ELR (cell line): ENCODE data around the gene MTX2.
A peak's percentile ranks its signal among the peaks of the same experiment; 100 is the strongest.

Experiments
- DNase-seq: peaks from one replicate; pipeline ENCODE4 v3.0.0-alpha.2; 2015; ENCODE audit warnings: low read depth

MTX2 gene

DNA sequence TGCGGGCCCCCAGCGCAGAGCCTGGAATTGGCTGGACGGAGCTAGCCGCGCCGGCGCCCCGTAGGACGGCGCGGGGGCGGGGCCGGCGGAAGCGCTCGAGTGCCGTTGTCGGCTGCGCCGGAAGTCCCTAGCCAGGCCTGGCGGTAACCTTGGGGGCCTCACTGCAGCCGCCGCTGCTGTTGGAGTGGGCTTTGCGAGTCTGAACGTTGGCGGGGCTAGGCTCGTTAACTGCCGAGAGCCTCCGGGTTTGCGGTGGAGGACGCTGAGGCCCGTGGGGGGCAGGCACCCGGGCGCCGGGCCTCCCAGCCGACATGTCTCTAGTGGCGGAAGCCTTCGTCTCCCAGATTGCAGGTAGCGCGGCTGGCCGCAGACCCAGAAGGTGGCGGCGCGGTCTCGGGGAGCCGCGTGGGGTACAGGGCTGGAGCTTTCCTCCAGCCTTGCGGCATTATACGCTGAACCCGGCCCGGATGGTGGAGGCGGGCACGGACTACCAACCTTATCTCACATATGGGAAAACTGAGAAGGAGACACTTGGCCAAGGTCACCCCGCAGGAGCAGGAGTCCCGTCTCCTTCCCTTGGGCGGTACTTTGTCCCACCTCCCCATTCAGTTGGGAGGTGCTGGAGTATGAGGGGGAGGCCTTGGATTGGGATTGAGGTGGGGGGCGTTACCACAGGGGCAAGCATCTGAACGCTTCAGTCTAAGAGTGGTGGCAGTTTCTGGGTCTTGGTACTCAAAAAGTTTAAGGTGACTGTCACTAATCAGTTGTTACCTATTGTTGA lies at the start of gene MTX2:
MTX2 (plus strand) TSS at position 124 of the 781 bp plus-strand sequence; CDS start at position 312, 188 bp downstream.
- peak; percentile 78 for DNase-seq

DNA sequence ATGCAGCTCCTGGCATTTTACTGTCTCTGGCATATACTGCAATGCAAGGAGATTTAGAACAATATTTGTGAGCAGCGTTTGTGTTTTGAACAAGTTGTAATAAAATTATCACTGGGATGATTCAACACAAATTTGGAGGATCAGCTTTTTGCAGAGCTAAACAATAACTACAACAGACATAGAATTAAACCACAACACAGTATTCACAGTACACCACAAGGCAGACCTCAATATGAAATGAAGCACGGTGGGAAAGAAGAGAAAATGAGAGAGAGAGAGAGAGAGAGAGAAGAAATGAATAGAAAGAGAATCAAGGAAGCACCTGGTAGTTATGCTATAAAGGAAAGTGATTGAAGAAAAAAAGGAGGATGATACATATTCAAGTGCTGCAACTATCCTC lies 41.4 kb upstream of the MTX2 start:
- DNase-seq: no peak

DNA sequence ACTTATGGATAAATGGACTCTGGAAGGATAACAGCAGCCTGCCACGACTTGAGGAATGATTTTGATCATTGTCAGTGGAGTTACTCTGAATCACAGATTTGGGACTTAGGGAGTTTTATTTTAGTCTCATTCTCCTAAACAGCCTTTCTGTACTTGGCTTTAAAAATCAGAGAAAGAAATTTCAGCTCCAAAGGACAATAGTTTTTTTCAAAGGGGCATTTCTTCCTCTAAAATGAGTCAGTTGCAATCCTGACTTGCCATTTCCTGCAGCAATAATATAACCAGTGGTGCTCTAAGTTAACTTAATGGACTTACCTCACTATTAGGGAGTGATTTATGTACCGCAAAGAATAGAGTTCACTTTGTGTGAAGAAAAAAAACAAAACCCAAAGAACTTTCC lies 35.1 kb upstream of the MTX2 start:
- DNase-seq: no peak

DNA sequence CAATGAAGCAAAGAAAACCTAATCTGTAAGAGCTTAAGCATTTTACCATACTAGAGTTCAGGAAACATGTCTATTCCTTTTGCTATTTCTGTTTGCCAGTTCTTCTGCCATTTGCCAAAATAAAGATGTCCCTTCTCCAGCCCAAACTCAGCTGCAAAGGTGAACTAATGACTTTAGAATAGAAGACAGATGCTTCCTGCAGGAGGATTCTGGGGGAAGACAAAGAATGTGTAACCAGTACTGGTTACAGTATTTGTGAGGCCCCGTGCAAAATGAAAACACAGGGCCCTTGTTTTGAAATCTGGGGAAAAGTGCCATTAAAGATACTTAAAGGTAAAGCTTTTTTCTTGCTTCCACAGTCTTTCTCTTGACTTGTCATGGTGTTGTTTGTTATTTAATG lies 34.3 kb upstream of the MTX2 start:
- DNase-seq: no peak

DNA sequence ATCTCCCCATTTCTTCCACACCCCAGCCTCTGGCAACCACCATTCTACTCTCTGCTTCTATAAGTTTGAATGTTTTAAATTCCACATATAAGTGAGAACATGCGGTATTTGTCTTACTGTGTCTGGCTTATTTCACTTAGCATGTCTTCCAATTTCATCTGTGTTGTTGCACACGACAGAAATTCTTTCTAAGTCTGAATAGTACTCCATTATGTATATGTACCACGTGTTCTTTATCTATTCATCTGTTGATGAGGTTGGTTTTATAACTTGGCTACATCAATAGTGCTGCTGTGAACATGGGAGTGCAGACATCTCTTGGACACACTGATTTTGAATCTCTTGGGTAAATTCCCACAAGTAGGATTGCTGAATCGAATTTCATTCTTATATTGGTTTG lies 31.8 kb upstream of the MTX2 start:
- DNase-seq: no peak

DNA sequence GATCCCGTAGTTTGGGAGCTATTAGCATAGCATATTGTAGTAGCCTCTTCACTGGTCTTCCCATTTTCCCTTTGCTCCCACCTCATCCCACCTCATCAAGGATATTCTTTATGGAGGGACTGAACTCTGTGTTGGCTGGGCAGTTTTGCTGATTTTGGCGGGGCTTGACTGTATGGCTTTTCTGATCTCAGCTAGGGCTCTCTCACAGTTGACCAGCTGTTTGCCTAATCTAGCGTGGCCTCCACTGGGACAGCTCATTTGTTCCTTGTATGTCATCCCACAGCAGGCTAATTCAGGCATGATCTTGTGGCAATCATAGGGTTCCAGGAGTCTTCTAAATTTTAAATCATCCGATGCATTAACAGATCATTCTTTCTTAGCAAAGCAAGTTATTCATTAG lies 30.2 kb upstream of the MTX2 start:
- DNase-seq: no peak

DNA sequence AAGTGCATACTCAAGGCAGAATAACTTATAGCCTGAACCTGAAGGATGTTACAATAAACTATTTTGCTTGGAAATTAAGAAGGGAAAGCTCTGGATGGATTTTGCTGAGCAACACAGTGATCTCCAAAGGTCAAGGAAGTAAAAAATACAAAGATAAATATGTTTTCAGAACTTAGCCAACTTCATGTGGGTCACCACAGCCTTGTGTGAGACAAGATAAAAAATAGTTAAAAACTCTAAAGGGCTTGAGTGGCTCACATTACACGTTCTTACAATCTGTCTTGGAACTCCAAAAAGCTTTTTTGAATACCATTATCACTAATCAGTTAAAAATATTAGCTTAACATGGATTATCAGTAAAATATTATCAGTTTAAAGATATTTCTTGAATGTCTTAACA lies 28.9 kb upstream of the MTX2 start:
- DNase-seq: no peak

DNA sequence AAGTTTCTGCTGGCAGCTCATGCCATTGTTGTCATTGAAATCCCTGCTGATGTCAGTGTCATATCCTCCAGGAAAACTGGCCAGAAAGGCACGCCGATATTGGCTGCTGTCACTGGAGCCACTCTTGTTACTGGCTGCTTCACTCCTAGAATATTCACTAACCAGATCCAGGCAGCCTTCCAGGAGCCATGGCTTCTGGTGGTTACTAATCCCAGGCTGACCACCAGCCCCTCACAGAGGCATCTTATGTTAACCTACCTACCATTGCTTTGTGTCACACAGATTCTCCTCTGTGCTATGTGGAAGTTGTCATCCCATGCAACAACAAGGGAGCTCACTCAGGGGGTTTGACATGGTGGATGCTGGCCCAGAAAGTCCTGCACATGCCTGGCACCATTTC lies 27.0 kb upstream of the MTX2 start:
- no peak for DNase-seq

DNA sequence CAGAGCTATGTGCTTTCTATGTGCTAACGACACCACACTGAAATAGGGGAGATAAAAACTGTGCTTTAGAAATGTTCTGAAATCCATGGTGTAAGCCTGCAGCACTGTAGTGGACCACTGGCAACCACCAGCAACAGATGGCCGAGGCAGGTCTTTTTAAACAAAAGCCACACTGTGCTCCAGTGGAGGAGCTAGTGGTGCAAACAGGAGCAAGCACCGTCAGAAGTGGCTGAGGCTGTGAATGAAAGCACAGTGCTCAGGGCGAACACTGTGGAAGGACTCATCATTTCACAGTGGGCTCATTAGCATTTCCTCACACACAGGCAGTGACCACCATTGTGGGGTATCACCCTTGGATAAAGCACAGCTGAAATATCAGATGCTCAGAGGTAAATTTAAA lies 22.9 kb upstream of the MTX2 start:
- DNase-seq: no peak

DNA sequence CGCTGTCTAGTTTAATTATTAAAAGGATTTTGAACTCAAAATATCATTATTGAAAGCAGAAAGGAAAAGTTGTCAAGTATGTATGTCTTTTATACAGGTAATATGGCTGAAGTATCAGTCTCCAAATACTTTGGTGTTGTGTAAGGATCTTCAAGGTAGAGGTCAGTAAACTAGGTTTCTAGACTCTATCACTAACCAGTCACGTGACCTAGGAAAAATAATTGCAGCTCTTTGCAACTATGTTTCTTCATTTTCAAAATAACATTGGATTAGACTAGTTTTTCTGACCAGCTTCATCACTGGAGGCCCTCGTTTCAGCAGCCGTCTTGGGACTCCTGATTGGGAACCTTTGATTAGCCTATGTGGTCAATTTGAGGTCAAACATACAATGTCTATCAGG lies 21.4 kb upstream of the MTX2 start:
- DNase-seq: no peak

DNA sequence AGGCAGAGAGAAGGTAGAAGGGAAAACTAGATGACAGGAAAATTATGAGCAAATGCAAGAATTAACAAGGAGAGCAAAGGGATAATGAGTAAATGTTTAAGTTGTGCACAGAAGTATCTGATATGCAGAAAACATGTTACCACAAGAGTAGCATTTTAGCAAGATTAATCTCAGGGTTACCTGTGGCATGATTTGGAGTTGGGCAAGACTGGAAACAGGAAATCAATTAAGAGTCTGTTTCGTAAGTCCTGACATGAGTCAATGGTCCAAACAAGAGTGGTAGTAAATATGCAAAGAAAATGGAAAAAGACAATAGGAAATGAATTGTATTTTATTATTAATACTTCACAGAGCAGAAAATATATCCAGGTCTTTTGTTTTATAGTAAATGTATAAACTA lies 17.3 kb upstream of the MTX2 start:
- DNase-seq: peak; percentile 6

DNA sequence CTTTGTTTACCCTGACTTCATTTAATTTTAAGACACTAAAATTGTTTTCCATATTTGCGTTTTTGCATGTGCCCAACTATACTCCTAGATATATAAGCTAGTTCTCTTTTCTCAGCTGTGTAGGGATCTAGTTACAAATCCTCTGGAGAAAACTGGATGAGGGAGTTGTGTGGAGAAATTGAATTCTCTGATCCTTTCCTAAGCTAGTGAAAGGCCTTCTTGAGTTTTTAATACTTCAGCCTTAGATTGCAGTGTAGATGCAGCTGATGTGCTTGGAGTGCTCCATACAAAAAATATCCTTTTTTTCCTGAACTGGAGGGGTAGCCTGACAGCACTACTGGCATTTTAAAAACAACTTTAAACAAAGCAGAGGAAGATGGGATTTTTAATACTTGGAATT lies 8.6 kb upstream of the MTX2 start:
- no peak for DNase-seq

DNA sequence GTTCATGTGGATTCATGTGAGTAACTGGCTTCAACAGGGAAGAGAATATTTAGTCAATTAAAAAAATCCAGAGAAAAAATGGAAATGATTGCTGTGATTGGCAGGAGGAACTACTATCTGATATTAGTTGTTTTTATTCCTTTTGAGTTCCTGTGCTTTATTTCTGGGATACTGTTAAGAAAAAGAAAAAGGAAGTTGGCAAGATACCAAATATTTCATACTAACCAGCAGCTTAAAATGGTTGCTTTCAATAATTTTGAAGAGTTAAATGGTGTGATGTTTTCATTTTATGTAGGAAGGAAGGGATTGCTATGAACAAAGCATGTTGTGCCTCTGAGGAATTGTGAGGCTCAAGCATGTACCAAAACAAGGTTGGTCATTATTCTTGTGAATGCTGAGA lies 8.1 kb upstream of the MTX2 start:
- no peak for DNase-seq

DNA sequence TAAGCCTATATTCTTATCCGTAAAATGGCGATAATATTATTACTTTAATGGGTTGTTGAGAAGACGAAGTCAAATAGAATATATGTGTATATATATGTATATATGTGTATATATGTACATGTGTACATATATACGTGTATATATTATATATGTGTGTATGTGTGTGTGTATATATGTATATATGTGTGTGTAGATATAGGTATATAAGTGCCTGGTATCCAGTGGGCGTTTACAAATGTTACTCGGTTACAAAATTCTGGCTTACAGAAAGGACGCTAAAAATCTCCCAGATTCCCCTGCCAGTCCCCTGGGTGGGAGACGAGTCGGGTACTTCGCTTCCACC lies 295 bp upstream of the MTX2 start:
- DNase-seq: peak; percentile 4

DNA sequence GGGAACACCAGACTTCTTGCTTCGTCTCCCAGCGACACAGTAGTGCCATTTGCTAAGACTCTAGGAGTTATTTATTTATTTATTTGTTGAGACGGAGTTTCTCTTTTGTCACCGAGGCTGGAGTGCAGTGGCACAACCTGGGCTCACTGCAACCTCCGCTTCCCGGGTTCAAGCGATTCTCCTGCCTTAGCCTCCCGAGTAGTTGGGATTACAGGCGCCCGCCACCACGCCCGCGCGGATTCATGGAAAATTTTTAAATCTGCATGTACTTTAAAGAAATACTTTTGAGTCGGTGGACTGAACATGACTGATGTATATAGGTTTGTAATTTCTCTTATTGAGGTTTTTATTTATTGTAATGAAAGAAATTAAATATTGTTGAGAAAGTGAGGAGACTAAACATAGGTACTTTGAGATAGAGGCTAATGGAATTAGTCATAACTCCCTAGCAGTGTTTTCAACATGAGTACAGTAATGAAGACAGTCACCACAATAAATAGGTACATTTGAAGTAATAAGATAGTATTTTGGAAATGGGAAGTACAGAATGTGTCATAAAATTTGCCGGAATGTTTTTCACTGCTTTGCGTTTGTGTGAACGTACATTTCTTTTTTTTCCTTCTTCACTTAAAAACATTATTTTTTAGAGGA lies 983 bp downstream of the MTX2 start:
- peak; percentile 46 for DNase-seq

DNA sequence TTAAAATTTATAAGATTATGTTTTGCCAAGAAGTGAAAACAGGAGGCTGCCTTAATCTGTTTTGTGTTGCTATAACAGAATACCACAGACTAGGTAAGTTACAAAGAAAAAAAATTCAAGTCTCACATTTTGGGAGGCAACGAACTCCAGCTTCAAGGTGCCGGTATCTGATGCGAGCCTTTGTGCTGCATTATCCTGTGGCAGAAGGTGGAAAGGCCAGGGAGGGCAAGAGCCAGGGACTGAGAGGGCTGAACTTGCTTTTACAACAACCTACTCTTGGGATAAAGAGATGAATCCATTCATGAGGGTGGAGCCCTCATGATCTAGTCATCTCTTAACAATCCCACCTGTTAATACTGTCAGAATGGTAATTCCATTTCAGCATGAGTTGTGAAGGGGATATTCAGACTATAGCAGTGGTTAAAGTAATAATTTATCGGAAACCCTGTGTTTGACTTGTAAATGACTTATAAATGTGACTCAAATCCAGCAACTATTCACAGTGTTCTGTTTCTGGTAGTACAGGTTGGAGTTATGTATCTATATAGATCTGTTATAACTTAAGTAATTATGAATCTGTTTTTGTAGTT lies 3.7 kb downstream of the MTX2 start:
- peak; percentile 8 for DNase-seq

DNA sequence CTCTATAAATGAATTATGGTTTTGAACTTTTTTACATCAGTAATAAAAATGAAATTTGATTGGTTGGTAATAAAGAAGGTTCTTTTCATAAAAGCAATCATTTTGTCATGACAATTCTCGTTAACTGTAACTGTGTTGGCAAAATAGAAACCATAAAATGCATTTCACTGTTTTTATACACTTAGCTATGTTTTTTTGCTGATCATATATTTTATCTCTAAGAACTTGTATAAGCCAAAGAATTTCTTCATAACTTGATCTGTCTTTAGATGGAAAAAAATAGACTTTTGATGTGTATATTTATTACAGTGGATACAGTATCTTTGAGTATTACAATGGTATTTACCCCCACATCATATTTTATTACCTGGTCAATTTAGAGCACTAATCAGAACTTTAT lies 9.7 kb downstream of the MTX2 start:
- DNase-seq: no peak

DNA sequence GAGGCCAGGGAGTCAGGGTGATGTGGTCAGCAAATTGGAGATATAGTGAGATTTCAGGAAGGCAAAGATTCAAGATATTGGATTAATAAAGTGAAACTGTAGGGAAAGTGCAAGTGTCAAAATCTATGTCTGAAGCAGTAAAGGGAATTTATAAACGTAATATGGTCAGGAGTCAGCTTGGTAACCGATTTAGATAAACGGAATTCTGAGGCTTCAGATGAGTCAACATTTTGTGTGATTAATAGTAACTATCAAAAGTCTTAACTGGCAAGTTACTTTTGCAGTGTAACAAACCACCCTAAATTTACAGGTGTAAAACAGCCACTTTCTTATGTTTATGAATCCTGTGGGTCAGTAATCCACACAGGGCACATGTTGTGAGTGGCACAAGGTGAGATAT lies 10.9 kb downstream of the MTX2 start:
- DNase-seq: peak; percentile 75

DNA sequence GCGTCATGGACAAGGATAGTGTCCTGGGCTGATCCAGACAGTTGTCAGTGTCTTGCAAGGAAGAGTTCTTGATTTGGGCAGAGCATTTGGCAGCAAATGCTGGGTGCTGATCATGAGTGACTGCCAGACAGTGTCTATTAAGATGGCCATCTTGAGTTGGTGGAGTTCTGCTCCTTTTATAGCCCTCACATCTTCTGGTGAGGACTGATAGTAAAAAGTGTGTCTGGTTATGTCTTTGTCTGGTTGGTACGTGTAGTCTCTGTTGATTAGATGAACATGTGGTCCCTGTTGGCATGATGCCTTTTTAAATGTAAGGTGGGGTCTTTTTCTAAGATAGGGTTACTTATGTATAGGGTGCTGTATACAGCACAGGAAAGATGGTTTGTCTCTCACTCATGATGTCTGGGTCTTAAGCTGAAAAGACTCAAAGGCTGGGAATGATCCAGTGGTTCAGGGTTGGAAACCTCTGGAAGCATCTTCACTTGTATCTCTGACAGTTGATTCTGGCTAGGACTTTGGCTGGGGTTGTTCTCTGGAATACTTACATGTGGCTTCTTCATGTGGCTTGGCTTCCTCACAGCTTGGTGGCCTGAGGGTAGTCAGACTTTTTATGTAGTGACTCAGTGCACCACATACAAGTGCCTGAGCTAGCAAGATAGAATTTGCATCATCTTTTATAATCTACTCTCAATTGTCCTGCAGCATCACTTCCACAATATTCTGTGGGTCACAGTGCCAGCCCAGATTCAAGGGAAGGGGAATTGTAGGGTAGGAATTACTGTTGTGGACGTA lies 11.8 kb downstream of the MTX2 start:
- DNase-seq: peak; percentile 85

DNA sequence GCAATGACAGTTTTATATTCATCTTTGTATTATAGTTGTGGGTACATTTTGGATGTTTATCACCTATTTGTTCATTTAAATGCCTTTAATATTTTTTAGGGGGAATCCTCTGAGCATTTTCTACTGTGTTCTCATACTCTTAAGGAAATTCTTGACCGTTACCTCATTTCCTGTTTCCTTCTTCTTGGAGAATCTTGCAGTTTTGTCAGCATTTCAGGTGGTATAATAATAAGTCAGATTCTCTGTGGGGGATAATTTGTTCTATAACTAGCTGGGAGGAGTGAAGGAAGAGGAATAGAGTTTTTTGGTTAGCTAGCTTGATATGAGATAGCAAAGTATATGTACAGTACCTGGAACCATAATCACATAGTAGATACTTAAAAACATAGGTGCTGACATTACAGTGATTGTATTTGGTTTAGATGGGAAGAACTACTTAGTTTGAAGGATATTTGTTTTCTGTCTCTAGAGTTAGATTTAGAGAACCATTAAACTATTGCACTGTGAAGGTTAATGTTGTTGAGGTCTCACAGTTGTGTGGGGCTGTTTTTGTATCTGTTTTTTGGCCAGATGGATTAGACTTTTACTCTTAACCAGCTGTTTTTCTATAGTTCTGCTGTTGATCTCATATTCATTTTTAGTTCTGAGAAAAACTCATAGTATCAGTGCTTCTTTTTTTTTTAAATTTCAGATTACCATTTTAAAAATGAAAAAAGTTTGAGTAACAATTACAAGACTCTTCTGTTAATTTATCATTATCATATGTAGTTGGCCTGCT lies 14.2 kb downstream of the MTX2 start:
- peak; percentile 79 for DNase-seq

DNA sequence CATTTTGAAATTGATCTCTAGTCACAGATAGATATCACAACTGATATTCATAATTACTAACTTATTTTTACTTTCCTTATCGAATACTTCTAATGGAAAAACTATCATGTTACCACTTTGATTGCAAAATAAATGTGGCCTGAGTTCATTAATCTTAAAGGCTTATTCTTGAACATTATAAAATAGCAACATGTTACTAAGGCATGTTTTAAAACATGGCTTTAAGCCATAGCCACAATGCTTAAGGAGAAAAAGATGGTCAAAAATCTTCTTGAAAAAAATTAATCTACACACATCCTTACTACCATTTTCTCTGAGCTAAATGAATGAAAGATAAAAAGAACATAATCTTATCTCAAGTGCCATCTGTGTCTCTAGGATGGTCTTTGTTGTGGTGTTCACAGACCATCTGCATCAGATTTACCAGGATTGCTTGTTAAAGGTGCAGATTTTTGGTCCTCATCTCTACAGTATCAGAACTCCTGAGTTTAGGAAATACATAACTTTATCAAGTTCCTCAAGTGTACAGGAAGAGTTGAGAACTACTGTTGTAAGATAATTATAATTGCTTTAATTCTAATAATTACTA lies 15.3 kb downstream of the MTX2 start:
- DNase-seq: no peak

DNA sequence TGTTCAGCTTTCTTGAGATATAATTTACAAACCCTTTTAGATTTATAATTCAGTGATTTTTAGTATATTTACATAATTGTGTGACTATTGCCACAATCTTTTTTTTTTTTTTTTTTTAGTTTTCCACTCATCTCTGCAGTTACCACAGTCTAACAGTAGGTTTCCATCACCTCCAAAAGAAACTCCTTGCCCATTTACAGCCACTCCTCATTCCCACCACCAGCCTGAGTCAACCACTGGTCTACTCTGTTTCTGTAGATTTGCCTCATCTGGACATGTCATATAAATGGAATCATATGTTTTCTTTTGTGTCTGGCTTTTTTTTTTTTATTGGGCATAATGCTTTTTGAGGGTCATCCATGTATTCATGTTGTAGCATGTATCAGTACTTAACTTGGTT lies 16.1 kb downstream of the MTX2 start:
- peak; percentile 56 for DNase-seq
